HFF-Myc (cell line): ENCODE data around the gene SPNS3.

Experiments
- DNase-seq: peaks from one replicate; pipeline ENCODE4 v3.0.0-alpha.2; 2011; ENCODE audit warnings: low read depth; ENCODE audit errors: extremely low read depth
- H3K4me3 ChIP-seq: replicated peaks from 2 replicates; pipeline ENCODE4 v1.5.1; 2011; ENCODE audit warnings: low read depth, mild to moderate bottlenecking, control low read depth, low read length
- TF ChIP-seq, protein P1 (sequence below): IDR thresholded peaks from 2 replicates; pipeline ENCODE4 v1.5.1; 2012; ENCODE audit warnings: mild to moderate bottlenecking, low read depth, low read length, control low read depth; ENCODE audit errors: missing control alignments

Gene SPNS3

GRCh38 chr17:4503283-4504025, 69.7 kb downstream of the SPNS3 start:
- no peak for DNase-seq
- TF ChIP-seq, protein P1, sequence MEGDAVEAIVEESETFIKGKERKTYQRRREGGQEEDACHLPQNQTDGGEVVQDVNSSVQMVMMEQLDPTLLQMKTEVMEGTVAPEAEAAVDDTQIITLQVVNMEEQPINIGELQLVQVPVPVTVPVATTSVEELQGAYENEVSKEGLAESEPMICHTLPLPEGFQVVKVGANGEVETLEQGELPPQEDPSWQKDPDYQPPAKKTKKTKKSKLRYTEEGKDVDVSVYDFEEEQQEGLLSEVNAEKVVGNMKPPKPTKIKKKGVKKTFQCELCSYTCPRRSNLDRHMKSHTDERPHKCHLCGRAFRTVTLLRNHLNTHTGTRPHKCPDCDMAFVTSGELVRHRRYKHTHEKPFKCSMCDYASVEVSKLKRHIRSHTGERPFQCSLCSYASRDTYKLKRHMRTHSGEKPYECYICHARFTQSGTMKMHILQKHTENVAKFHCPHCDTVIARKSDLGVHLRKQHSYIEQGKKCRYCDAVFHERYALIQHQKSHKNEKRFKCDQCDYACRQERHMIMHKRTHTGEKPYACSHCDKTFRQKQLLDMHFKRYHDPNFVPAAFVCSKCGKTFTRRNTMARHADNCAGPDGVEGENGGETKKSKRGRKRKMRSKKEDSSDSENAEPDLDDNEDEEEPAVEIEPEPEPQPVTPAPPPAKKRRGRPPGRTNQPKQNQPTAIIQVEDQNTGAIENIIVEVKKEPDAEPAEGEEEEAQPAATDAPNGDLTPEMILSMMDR = no peak
- H3K4me3 ChIP-seq = no peak overlapping the region

GRCh38 chr17:4504188-4504587, 70.4 kb downstream of the SPNS3 start:
- TF ChIP-seq, protein P1 = no peak
- H3K4me3 ChIP-seq = no peak overlapping the region
- DNase-seq = no peak

DNA sequence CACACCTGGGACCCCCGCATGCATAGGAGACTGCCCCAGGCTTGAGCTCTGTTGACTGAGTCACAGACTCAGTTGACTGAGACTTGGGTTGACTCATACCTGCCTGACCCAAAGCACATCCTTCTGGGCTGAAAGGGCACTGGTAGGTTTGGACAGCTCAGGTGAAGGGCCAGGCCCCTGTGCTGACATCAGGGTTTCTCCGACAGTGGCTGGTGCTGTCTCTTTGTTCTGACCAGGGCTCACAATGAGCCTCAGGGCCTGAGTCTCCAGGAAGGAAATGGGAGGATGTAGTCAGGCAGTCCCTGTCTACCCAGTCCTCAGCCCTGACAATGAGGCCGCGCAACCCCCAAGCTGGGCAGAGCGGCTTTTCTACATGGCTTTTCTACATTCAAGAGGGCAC, 71.4 kb downstream of the SPNS3 start:
- H3K4me3 ChIP-seq = no peak overlapping the region
- TF ChIP-seq, protein P1 = no peak
- DNase-seq = no peak

- H3K4me3 ChIP-seq = no peak overlapping the region
- TF ChIP-seq, protein P1 = no peak
- DNase-seq = no peak
Measured at GRCh38 chr17:4506175-4506813, 72.6 kb downstream of the SPNS3 start.

DNA sequence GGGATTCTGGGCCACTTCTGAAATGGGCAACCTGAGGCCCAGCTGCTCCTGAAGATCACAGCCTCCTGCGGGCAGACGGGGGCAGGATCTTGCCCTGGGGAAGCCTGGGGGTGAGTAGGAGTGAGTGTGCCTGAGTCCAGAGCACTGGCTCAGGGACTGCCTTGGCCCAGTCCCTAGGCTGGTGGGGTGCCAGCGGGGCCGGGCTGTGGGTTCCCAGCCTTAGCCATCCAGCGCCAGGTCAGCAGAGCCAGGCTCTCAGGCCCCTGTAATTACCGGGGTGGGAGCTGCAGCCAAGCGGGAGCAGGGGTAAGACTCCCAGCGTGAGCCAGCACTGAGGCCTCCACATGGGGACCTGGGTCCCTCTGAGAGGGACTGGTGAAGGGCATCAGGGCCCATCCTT, 73.2 kb downstream of the SPNS3 start:
- DNase-seq = no peak
- TF ChIP-seq, protein P1 = no peak
- no peak overlapping the region for H3K4me3 ChIP-seq

DNA sequence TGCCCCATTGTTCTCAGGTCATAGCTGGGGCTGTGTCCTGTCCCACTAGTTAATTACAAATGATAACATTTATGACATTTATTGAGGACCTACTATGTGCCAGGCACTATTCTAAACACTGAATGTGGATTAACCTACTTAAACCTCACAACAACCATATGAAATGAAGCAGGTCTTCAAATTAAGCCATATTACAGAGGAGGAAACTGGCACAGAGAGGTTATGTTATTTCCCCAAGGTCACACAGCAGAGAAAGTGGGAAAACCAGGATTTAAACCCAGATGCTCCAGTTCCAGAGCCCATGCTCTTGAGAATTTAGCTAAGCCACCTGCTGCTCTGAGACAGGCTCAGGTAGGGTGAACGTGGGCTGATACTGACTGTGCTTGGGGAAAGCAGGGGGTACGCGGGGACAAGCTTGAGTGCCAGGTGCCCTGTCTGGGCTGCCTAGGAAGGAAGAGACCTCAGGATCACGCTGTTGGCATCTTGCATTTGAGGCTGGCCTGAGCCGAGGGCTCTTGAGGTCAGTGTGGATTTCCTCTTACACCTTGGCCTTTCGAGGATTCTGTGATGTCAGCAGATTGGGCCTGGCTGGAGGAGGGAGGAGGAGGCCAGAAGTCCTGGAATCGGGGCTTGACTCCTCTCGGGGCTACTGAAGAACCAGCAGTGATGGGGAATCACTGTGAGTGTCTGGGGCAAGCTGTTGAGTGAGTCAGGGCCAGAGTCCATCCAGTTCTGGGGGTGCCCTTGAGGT, 73.8 kb downstream of the SPNS3 start:
- TF ChIP-seq, protein P1 = no peak
- DNase-seq = no peak
- no peak overlapping the region for H3K4me3 ChIP-seq
